ENCODE data around the gene LMAN1L. TPM values are rescaled to one million over a fixed set of nuclear protein-coding genes. Genes with fewer than 3 reads are reported as not detected.
A peak's percentile ranks its signal among the peaks of the same experiment; 100 is the strongest.
"Not testable (repeated sequence)": the region's sequence is repeated elsewhere in the genome, so short reads cannot be mapped to it uniquely, and the experiment has no call there.

The LMAN1L gene
- total and polyA plus RNA-seq, 4 donors: 0.15 to 0.30 TPM; not detected in 2

GRCh38 chr15:74785194-74786032 lies 27.2 kb upstream of the LMAN1L start:
- H3K27ac ChIP-seq (ENCODE audit: low read depth in 1 of 2, low read length in 2 of 2): no peak overlapping the region
- DNase-seq (no peak), ATAC-seq (ENCODE audit: low FRiP score) (no peak)
- H3K4me3 ChIP-seq (ENCODE audit: low read length in 2 of 2): no peak overlapping the region
- intact Hi-C loops (cut with DNase I): loop anchor here in 1 of 2 donors (5.0 kb wide), 1 partner anchor 57 kb away; the partner anchor contains the start of gene ULK3
- no peaks in the 10 kb centered on the region for H3K36me3 ChIP-seq (ENCODE audit: control insufficient read depth in 1 of 2, insufficient read depth in 2 of 2, low read length in 1 of 2)
- peaks cover 0 to 5% of the 10 kb centered on the region in 2 donors for H3K4me1 ChIP-seq (ENCODE audit: control insufficient read depth in 1 of 2, insufficient read depth in 2 of 2, low read length in 2 of 2)
- 79 to 81% methylated on average over 13 of the region's 13 CpGs for WGBS, 2 donors
- no peaks in the 10 kb centered on the region for H3K9me3 ChIP-seq (ENCODE audit: control insufficient read depth, low read length)
- no peaks in the 10 kb centered on the region for H3K27me3 ChIP-seq (ENCODE audit: control insufficient read depth in 1 of 2, insufficient read depth in 2 of 2, low read length in 1 of 2)

- H3K27ac ChIP-seq (ENCODE audit: low read depth in 1 of 2, low read length in 2 of 2): peak overlapping the region in 1 of 2 donors; percentile 29
- H3K4me3 ChIP-seq (ENCODE audit: low read length in 2 of 2); H3K4me1 ChIP-seq (ENCODE audit: control insufficient read depth in 1 of 2, insufficient read depth in 2 of 2, low read length in 2 of 2); H3K27me3 ChIP-seq (ENCODE audit: control insufficient read depth in 1 of 2, insufficient read depth in 2 of 2, low read length in 1 of 2); DNase-seq; H3K36me3 ChIP-seq (ENCODE audit: control insufficient read depth in 1 of 2, insufficient read depth in 2 of 2, low read length in 1 of 2); ATAC-seq (ENCODE audit: low FRiP score); H3K9me3 ChIP-seq (ENCODE audit: control insufficient read depth, low read length): not testable (repeated sequence)
- 33 to 43% methylated on average over 12 of the region's 12 CpGs for whole genome bisulfite sequencing, 2 donors
- intact Hi-C loops (cut with DNase I): loop anchor here in 1 of 2 donors (5.0 kb wide), 1 partner anchor 56 kb away; the partner anchor contains the start of gene ULK3
Observed at GRCh38 chr15:74786081-74786480, 26.6 kb upstream of the LMAN1L start.

GRCh38 chr15:74786551-74787165 lies 26.0 kb upstream of the LMAN1L start:
- ATAC-seq (ENCODE audit: low FRiP score): no peak
- H3K4me1 ChIP-seq (ENCODE audit: control insufficient read depth in 1 of 2, insufficient read depth in 2 of 2, low read length in 2 of 2): peaks cover 0 to 5% of the 10 kb centered on the region in 2 donors
- intact Hi-C loops (cut with DNase I): loop anchor here in 1 of 2 donors (5.0 kb wide), 1 partner anchor 56 kb away; the partner anchor contains the start of gene ULK3

GRCh38 chr15:74787251-74788041 lies 25.2 kb upstream of the LMAN1L start:
- no peaks in the 10 kb centered on the region for H3K27me3 ChIP-seq (ENCODE audit: control insufficient read depth in 1 of 2, insufficient read depth in 2 of 2, low read length in 1 of 2)
- peak; percentile 32 for ATAC-seq (ENCODE audit: low FRiP score)
- no peaks in the 10 kb centered on the region for H3K9me3 ChIP-seq (ENCODE audit: control insufficient read depth, low read length)
- H3K4me1 ChIP-seq (ENCODE audit: control insufficient read depth in 1 of 2, insufficient read depth in 2 of 2, low read length in 2 of 2): peaks cover 0 to 5% of the 10 kb centered on the region in 2 donors
- H3K36me3 ChIP-seq (ENCODE audit: control insufficient read depth in 1 of 2, insufficient read depth in 2 of 2, low read length in 1 of 2): no peaks in the 10 kb centered on the region
- 44 to 50% methylated on average over 13 of the region's 13 CpGs for WGBS, 2 donors
- peak in 1 of 2 donors; percentile 90 for DNase-seq
- no peak overlapping the region for H3K4me3 ChIP-seq (ENCODE audit: low read length in 2 of 2)
- no peak overlapping the region for H3K27ac ChIP-seq (ENCODE audit: low read depth in 1 of 2, low read length in 2 of 2)
- intact Hi-C loops (cut with DNase I): loop anchor here in 1 of 2 donors (5.0 kb wide), 1 partner anchor 55 kb away; the partner anchor contains the start of gene ULK3

More at GRCh38 chr15:74786551-74787165, 26.0 kb upstream of the LMAN1L start:
- Histone ChIP-seq H3K27me3 (ENCODE audit: control insufficient read depth in 1 of 2, insufficient read depth in 2 of 2, low read length in 1 of 2) (no peaks in the 10 kb centered on the region), H3K9me3 (ENCODE audit: control insufficient read depth, low read length) (no peaks in the 10 kb centered on the region), H3K36me3 (ENCODE audit: control insufficient read depth in 1 of 2, insufficient read depth in 2 of 2, low read length in 1 of 2) (no peaks in the 10 kb centered on the region), H3K27ac (ENCODE audit: low read depth in 1 of 2, low read length in 2 of 2) (peak overlapping the region in 1 of 2 donors; percentile 29), H3K4me3 (ENCODE audit: low read length in 2 of 2) (no peak overlapping the region)
- WGBS, 2 donors: 38 to 41% methylated on average over 7 of the region's 7 CpGs
- DNase-seq: peak in 1 of 2 donors; percentile 78

- ATAC-seq (ENCODE audit: low FRiP score): no peak
- no peak for DNase-seq
- H3K36me3 ChIP-seq (ENCODE audit: control insufficient read depth in 1 of 2, insufficient read depth in 2 of 2, low read length in 1 of 2): no peaks in the 10 kb centered on the region
- no peaks in the 10 kb centered on the region for H3K9me3 ChIP-seq (ENCODE audit: control insufficient read depth, low read length)
- H3K4me3 ChIP-seq (ENCODE audit: low read length in 2 of 2): no peak overlapping the region
- no peaks in the 10 kb centered on the region for H3K27me3 ChIP-seq (ENCODE audit: control insufficient read depth in 1 of 2, insufficient read depth in 2 of 2, low read length in 1 of 2)
- 55 to 56% methylated on average over 7 of the region's 7 CpGs for WGBS, 2 donors
- peaks cover 0 to 5% of the 10 kb centered on the region in 2 donors for H3K4me1 ChIP-seq (ENCODE audit: control insufficient read depth in 1 of 2, insufficient read depth in 2 of 2, low read length in 2 of 2)
- H3K27ac ChIP-seq (ENCODE audit: low read depth in 1 of 2, low read length in 2 of 2): no peak overlapping the region
- intact Hi-C loops (cut with DNase I): loop anchor here in 1 of 2 donors (5.0 kb wide), 1 partner anchor 54 kb away; the partner anchor contains the start of gene ULK3
Observed at GRCh38 chr15:74788042-74788682, 24.5 kb upstream of the LMAN1L start.

GRCh38 chr15:74788683-74789151 lies 23.9 kb upstream of the LMAN1L start:
- peaks cover 0 to 5% of the 10 kb centered on the region in 2 donors for H3K4me1 ChIP-seq (ENCODE audit: control insufficient read depth in 1 of 2, insufficient read depth in 2 of 2, low read length in 2 of 2)
- 76% methylated on average over 9 of the region's 9 CpGs for WGBS, 2 donors
- intact Hi-C loops (cut with DNase I): loop anchor here in 1 of 2 donors (5.0 kb wide), 1 partner anchor 54 kb away; the partner anchor contains the start of gene ULK3

GRCh38 chr15:74789171-74789631 lies 23.4 kb upstream of the LMAN1L start:
- DNase-seq: no peak
- no peak overlapping the region for H3K27ac ChIP-seq (ENCODE audit: low read depth in 1 of 2, low read length in 2 of 2)
- H3K4me1 ChIP-seq (ENCODE audit: control insufficient read depth in 1 of 2, insufficient read depth in 2 of 2, low read length in 2 of 2): peaks cover 0 to 5% of the 10 kb centered on the region in 2 donors
- no peaks in the 10 kb centered on the region for H3K9me3 ChIP-seq (ENCODE audit: control insufficient read depth, low read length)
- no peaks in the 10 kb centered on the region for H3K27me3 ChIP-seq (ENCODE audit: control insufficient read depth in 1 of 2, insufficient read depth in 2 of 2, low read length in 1 of 2)
- no peak overlapping the region for H3K4me3 ChIP-seq (ENCODE audit: low read length in 2 of 2)
- WGBS, 2 donors: 56 to 60% methylated on average over 14 of the region's 14 CpGs
- intact Hi-C loops (cut with DNase I): loop anchor here in 1 of 2 donors (5.0 kb wide), 1 partner anchor 53 kb away; the partner anchor contains the start of gene ULK3
- no peak for ATAC-seq (ENCODE audit: low FRiP score)
- no peaks in the 10 kb centered on the region for H3K36me3 ChIP-seq (ENCODE audit: control insufficient read depth in 1 of 2, insufficient read depth in 2 of 2, low read length in 1 of 2)

More at GRCh38 chr15:74788683-74789151, 23.9 kb upstream of the LMAN1L start:
- H3K27me3 ChIP-seq (ENCODE audit: control insufficient read depth in 1 of 2, insufficient read depth in 2 of 2, low read length in 1 of 2): no peaks in the 10 kb centered on the region
- H3K36me3 ChIP-seq (ENCODE audit: control insufficient read depth in 1 of 2, insufficient read depth in 2 of 2, low read length in 1 of 2): no peaks in the 10 kb centered on the region
- no peak for ATAC-seq (ENCODE audit: low FRiP score)
- no peaks in the 10 kb centered on the region for H3K9me3 ChIP-seq (ENCODE audit: control insufficient read depth, low read length)
- H3K4me3 ChIP-seq (ENCODE audit: low read length in 2 of 2): no peak overlapping the region
- DNase-seq: no peak
- H3K27ac ChIP-seq (ENCODE audit: low read depth in 1 of 2, low read length in 2 of 2): no peak overlapping the region

Data from aorta (tissue), 5 donors.